GOT3 (cell line): ENCODE results near the gene TMA16.
"Not testable (repeated sequence)": the region's sequence is repeated elsewhere in the genome, so short reads cannot be mapped to it uniquely, and the experiment has no call there.

Experiments used
- DNase-seq: peaks from one replicate; lab custom pipeline; 2025; ENCODE audit warnings: mixed read lengths; lab: John Stamatoyannopoulos, UW

The TMA16 gene

DNA sequence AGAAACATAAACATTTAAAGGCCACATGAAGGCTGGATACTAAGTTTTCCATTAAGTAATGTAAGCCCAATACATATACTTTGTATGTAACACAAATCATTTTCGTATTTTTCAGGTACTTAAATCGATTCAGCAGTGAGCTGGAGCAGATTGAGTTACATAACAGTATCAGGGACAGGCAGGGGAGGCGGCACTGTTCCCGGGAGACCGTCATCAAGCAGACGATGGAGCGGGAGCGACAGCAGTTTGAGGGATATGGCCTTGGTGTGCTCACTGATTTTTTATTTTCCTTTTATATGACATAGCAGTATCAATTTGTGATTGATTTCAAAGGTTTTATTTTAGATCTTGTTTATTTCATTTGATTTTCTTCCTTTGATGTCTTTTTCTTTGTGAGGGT is 20.7 kb downstream of the TMA16 start:
- DNase-seq = no peak

DNA sequence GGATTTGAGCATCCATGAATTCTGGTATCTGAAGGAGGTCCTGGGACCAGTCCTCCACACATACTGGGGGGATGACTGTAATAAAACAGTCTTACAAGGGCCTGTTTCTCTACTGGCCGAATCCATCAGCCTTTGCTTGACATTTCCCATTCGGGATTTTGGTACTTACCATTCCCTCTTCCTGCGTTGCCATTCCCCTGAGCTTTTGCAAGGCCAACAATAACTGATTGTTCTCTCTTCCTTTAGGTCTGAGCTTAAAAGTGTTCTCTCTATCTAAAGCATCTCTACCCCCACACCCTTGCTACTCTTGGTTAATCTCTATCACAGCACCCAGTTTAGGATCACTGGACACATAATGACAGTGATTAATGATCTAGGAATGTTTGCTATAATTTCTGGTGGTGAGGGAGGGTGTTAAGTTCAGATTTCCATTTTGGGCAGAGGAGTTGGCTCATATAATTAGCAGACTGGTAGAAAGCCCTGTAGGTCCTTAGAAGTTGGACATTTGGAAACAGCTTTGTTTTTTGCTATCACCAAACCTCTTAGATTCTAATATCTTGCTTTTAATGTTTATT is 29.4 kb downstream of the TMA16 start:
- DNase-seq = no peak

DNA sequence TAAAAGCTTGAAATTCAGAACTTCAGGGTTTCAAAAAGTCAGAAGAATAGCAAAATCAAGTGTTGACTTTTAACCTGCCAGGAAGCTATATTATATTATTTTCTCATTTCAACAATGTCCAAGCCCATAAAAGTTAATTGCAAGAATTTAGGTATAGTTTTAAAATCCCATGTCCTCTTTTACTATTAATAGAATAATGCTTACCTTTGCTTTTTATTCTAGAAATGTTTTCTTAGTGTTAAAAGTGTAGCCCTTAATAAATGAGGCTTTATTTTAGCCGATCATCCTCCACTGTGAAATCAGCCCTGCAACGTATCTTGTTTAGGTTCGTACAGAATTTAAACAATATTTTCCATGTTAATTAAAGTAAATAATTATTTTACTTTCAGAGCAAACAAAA is 31.5 kb downstream of the TMA16 start:
- DNase-seq = no peak

DNA sequence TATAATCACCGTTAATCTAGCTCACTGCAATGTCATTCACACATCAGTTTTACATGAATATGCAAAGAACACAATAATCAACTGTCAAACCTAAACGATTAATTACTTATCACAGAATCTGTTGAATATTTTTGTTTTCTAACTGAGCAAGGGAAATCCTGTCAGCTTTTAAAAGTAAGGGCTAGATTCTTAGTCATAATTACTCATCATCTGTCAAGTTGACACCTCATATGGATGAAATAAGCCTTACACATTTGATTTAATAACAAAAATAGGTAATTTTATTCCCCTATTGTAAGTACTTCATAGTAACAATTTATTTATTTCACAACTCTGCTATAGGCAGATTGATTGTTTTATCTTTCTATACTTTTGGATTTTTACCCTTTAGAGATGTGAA is 32.7 kb downstream of the TMA16 start:
- DNase-seq = no peak

DNA sequence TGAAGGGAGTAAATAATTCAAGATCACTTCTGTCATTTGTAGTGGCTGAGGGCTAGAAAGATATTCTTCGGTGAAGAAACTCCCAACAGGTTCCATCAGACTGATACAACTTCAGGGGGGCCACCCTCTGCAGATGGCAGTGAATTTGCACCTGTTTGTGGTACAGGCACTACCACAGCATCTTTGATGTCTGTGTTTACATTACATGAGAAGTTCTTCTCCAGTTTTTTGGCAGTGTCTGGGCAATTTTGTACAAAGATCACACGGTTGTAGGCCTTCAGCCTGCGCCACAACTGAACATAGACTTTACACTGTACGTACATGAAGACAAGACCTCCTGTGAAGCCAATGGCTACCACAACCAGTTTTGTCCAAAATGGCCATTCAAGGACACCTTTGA is 34.2 kb downstream of the TMA16 start:
- no peak for DNase-seq

DNA sequence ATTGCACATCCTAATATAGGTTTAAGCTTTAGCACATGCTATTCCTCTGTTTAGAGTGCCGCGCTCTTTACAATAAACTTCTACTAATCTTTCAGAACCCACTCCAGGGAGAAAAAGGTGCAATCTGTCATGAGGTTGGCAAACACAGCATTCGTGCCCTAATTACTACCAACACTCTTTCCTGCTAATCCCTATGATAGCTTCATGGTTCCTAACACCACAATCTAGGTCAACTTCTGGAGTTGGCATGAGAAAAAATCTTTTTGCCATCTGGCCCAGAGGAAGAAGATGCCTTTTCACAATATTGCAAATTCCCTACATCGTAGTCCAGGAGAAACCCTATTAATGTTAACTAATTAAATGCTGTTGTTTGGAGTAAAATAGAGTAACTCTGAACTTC is 39.6 kb downstream of the TMA16 start:
- DNase-seq = no peak

DNA sequence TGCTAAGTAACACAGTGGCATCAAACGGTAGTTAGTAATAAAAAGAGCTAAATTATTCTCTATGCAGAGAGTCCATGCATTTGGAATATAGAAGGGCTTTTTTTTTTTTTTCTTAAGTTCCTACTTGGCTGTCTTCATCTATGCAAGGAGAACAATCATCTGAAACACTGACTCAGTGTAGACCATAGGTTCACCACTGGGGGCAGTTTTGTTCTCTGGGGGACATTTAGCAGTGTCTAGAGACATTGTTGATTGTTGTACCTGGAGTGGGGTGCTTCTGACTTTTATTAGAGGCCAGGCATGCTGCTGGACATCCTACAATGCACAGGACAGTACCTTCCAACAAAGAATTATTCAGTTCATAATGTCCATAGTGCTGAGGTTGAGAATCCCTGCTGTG is 41.2 kb downstream of the TMA16 start:
- DNase-seq = no peak

DNA sequence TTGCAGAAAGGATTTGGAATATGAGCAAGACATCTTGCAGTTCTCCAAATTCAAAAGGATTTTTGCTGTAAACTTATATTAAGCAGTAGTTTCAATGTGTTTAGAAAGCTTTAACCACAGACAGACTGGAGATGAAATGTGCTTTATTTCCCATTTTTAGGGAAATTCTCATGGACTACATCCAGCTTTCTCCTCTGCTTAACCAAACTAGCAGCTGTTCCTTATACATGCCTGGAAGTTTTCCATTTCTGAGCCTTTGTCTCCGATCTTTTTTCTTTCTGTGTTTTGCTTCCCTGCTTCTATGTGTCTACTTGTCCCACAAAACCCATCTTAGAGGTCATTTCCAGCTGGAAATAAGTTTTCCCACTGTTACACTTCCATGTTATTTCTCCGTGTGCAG is 41.6 kb downstream of the TMA16 start:
- no peak for DNase-seq

DNA sequence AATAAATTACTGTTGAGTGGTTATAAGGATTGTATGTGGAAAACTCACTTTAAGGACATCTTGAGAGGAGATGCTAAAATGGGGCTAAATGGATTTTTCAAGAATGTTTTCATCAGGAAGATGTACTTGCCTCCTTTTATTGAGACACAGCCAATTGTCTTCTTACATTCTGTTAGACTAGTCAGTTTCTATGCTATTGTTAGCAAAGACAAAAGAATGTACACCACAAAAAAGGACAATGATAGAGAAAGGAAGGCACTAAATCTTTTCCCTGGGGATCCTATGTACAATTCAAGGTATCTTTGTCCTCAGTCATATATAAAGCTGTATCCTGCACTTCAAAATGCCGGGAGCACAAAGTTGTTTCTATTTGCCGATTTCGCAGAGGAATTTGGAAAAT is 42.6 kb downstream of the TMA16 start:
- no peak for DNase-seq

DNA sequence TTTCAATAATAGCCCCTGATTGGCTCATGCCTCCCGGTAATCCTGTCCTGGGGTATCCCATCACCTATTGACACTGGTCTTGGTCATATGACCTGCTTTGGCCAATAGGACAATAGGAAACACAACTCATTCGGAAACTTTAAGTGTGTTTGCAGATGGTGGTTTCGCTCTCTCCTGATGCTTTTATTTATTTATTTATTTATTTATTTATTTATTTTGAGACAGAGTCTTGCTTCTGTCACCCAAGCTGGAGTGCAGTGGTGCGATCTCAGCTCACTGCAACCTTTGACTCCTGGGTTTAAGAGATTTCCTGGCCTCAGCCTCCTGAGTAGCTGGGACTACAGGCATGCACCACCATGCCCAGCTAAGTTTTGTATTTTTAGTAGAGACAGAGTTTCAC is 44.3 kb downstream of the TMA16 start:
- not testable (repeated sequence) for DNase-seq

DNA sequence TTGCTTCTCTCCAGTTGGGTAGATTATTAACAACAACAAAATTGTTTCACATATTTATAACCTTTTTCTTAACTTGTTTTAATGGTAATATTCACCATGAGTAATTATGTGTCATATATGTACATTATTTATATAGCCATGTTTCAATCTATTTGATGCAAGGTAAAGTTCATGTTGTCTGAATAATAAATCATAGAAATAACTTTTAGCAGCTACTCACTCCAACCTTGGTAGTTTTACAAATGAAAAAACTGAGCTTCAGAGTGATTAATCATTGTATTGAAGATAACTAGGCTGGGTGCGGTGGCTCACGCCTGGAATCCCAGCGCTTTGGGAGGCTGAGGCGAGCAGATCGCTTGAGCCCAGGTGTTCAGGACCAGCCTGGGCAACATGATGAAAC is 46.0 kb downstream of the TMA16 start:
- no peak for DNase-seq

DNA sequence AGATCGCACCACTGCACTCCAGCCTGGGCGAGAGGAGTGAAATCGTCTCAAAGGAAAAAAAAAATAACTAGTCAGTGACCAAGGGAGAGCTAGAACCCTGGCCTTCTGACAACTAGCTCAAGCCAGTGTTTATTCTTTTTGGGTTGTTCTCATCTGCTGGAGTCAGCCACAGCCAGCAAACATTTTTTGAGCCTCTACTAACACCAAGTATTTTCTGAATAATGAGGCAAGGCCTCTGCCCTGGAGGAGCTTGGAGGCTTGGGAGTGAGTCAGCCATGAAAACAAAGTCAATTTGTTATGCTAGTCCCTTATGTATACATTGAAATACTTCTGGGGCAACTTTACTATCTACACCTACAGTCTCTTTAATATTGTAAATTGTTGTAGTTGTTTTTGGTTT is 46.5 kb downstream of the TMA16 start:
- DNase-seq = no peak

DNA sequence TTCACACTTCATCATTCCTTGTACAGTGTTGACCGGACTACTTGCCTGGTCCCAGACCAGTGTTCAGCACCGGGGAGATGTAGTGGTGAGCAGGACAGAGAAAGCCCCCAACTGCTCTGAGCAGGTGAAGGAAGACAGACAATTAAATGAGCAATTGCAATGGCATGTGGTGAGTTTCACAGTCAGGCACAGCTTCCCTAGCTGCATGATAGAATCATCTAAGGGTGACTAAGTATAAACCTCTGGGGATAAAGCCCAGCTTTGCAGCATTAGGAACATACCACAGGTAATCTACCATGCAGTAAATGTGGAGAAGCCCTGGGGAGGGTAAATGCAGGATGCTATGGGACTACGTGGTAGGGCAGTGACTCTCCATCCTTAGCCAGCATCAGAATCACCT is 47.8 kb downstream of the TMA16 start:
- DNase-seq = no peak

DNA sequence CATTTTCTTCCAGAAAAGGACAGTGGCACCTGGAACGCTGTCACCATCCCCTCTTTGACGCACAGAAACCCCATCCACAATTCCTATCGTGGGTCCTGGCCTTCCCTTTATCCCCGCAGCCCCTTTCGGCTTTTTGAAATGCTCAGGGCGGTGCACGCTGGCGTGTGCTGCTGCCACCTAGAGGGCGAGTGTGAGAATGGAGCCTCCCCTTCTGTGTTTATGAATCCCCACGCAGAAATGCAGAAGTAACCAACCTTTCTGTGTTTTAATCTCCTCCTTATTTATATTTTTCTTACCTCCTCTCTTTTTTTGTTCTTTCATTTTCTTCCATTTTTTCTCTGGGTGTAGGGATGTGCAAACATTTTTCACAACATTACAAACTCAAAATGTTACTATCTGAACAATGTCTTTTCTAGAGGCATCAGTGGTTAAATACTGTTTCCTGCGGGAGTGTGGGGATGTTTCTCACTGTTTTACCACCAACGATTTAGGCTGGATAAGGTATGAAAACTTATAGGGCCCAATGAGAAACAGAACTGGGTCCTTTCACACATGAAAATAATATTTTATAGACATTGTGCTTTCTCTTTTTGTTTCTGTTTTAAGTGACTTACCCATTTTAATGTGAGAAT is 50.0 kb downstream of the TMA16 start:
- no peak for DNase-seq

DNA sequence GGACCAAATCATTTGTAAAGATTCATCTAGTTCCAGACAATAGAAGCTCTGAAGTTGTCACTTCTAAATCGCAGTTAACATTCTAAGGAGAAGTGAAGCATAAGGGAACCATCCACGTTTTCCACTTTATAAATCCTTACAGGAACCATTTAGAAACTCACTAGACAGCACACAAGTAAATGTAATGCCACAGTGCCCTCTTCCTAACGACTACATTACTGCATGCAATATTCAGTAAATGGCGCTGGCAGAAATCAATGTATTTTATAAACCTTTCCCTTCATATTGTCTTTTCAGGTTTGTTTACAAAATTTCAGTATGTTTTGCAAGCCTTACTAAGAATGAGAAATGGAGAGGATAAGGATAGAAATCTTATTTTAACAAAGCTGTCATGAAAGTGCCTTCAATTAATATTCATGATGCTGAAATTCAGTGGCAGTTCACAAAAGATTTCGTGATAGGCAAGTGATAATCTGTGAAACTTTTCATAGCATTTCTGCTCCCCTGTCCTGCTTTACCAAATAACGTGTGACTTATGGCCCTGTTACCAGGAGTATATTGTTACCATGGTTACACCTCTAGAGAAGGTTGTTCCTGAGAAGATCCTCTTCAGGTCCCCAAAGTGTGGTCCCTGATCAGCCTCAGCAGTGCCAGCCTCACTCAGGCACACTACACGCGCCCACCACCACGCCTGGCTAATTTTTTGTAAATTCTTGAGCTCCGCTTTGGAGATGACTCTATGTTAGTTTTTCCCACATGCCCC is 54.2 kb downstream of the TMA16 start:
- DNase-seq = no peak

DNA sequence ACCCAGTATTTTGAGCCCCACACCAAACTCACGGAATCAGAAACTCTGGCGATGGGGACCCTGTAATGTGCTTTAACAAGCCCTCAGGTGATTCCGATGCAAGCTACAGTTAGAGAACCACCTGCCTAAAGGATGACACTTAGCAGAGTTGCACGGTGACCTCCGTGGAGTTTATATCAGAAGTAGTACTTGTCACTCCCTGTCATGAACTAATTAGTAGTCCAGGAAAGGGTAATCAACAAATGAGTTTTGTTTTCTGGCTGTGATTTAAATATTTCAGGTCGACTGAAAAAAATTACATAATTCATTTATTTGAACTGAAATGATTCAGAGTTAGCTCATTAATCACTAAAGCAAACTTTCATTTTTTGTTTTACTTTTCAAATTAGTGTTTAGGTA is 56.4 kb downstream of the TMA16 start:
- DNase-seq = no peak

DNA sequence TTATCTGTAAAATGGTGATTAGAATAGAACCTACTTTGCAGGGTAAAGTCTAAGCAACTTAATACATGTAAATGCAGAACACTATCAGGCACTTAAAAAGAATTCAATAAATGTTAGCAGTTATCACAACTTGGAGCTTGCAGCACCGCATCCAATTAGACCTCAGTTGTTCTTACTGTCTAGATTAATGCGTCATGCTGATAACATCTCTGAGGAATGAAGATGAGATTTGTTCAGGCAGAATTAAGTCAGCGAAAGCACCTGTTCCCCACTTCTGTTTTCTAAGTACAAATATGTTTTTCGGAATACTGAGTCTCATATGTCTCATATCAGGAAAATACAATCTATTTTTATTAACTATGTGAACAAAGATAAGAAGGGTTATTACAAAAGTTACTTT is 58.7 kb downstream of the TMA16 start:
- no peak for DNase-seq

DNA sequence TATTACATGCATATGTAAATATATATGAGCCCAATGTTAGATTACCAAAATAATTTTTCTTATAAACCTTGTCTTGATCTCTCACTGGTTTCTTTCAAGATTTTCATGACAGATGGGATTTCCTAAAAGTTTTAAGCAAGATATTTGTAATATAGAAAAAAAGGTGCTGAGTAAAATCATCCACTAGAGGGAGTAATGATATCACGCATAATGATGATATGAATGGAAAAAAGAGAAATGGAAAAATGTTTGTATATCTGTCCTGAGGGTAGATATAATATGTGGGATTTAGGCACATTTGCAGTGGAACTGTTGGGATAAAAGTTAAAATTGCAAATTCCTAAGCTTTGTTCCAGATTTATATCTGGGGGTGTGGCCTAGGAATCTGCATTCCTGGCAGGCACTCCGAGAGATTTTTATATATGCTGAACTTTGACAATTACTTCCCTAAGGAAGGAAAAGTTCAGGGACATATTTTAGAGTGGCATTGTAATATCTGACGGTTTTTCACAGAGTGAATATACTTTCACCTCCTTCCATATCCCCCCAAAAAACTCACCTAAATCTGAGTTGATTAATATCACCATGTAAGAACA is 60.5 kb downstream of the TMA16 start:
- no peak for DNase-seq

DNA sequence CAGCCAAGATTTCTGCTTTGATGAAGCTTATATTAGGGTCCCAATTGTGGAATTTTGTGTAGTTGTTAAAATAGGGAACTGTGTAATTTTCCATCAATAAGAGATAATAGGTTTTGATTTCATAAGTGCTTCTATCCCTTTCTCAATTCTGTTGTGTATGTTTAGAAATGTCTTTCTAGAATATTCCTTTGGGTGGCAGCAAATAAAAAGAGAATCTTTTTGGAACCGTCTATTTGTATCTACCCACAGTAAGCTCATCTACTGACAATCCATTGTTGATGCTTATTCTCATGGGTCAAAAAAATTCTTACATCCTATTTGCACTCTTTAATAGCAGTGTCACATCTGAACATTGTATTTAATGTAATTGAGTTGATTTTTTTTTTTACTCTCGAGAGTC is 61.7 kb downstream of the TMA16 start:
- no peak for DNase-seq

DNA sequence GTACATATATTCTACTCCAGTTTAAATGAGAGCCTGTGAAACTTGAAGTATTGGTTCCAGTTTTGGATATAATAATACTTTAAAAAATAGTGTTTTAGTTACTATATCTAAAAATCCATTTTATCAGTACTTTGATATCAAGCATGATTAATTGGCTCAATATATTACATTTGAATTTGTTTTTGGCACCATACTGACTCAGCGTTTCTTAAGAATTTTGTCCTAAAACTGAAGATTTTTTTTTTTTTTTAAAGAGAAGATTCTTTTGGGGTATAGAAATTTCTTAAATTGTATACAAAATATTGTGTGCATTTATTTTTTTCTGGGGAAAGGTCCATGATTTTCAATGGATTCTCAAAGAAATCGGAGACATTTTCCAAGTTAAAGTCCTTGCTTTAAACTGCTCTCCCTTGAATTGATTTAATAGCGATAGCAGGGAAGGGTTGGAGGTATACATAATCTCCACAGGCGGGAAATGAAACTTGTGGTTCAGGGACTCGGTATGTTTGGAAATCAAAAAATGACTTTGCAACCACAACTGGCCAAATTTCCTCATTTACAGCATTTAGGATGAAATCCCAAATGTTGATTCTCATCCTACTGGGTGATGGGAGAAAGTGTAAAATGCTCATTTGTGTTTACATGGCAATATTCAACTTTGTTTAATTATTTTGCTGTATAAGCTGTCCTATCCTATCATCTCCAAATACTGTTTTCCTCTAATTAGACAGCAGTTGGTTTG is 62.3 kb downstream of the TMA16 start:
- no peak for DNase-seq

DNA sequence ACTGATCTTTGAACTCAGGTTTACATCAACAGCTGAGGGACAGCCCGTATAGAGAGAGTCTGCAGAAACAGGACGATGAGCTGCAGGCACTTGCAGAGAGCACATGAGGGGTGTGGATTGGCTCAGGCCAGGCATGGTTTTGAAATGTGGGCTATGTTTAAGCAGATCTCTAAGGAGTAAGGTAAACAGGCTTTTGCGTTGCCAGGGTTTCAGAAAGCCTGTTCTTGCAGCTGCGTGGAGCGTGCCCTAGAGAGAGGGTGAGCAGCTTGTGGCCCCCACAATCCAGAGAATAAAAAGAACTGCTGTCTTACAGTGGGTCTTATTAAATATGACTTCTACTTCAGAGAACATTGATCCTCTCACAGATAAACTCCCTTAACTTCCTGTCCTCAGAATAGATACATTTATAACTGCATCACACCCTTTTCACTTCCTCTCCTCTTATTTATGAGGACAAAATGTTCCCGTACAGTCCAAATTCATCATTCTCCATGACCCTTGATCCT is 64.1 kb downstream of the TMA16 start:
- no peak for DNase-seq

DNA sequence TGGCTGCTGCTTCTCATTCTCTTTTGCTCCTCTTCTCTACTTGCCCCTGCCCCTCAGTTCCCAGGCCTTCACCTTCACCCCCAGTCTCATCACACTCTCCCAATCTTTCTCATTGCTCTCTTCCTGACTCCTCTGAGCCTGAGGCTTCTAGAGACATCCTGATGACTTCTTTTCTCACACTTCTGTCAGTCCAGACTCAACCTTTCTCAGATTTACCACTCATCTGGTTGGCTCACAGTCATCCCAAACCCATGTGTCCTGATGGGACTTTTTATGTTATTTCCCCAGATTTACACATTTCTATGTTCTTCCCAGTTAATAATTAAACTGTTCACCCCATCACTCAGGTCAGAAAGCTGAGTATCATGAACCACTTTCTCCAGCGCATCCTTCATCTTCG is 68.0 kb downstream of the TMA16 start:
- no peak for DNase-seq
